Heart left ventricle (tissue), 16 donors: ENCODE data around the gene NSMF. TPM values are rescaled to one million over a fixed set of nuclear protein-coding genes. Genes with fewer than 3 reads are reported as not detected.

ENCODE experiments used
- ATAC-seq, 4 donors: fragments of 200-7000 bp; cut with Tn5 transposase; one replicate each; pipeline ENCODE4 v1.9.1; 2020 to 2022; ENCODE audit warnings: moderate library complexity in 4 of 4, mild to moderate bottlenecking in 3 of 4, moderate number of reproducible peaks in 1 of 4
- DNase-seq, 5 donors: peaks; one replicate each; pipeline ENCODE4 v3.0.0-alpha.2; 2020
- H3K27ac ChIP-seq, 12 donors: fragments of 200-600 bp; sonication (generic) in 4 of 12; one replicate each; pipeline versions ENCODE4 v1.5.0 to v1.8.0; 2016 to 2022; ENCODE audit warnings: mild to moderate bottlenecking in 2 of 12
- H3K27me3 ChIP-seq, 9 donors: fragments of 200-600 bp; sonication (generic) in 2 of 9; one replicate each; pipeline versions ENCODE4 v1.5.1 to v1.8.0; 2016 to 2022; ENCODE audit warnings: mild to moderate bottlenecking in 3 of 9
- H3K36me3 ChIP-seq, 9 donors: fragments of 200-600 bp; sonication (generic) in 2 of 9; one replicate each; pipeline versions ENCODE4 v1.5.0 to v1.8.0; 2018 to 2022; ENCODE audit warnings: mild to moderate bottlenecking in 2 of 9
- H3K4me1 ChIP-seq, 12 donors: fragments of 200-600 bp; sonication (generic) in 4 of 12; one replicate each; pipeline versions ENCODE4 v1.5.0 to v1.8.0; 2016 to 2022; ENCODE audit warnings: mild to moderate bottlenecking in 3 of 12
- H3K4me3 ChIP-seq, 12 donors: fragments of 200-600 bp; sonication (generic) in 4 of 12; one replicate each; pipeline versions ENCODE4 v1.5.0 to v1.8.0; 2017 to 2022; ENCODE audit warnings: mild to moderate bottlenecking in 9 of 12, moderate library complexity in 4 of 12
- H3K9me3 ChIP-seq, 12 donors: fragments of 200-600 bp; sonication (generic) in 4 of 12; one replicate each; pipeline versions ENCODE4 v1.5.0 to v1.8.0; 2016 to 2022; ENCODE audit warnings: mild to moderate bottlenecking in 1 of 12
- CTCF ChIP-seq, 12 donors: fragments of 200-600 bp; sonication (generic) in 4 of 12; IDR thresholded peaks; one replicate each; pipeline versions ENCODE4 v1.5.0 to v1.8.0; 2018 to 2022; ENCODE audit warnings: antibody characterized with exemption in 12 of 12, mild to moderate bottlenecking in 5 of 12
- POLR2A ChIP-seq, 2 donors: fragments of 450-650 bp; IDR thresholded peaks; one replicate each; pipeline ENCODE4 v1.6.1; 2017; ENCODE audit warnings: antibody characterized with exemption in 2 of 2, mild to moderate bottlenecking in 2 of 2, moderate library complexity in 2 of 2
- WGBS, 4 donors: extraction: QIAGEN DNeasy Blood & Tissue Kit in 2 of 4; methylation state at CpG; one replicate each; pipeline versions ENCODE4 v1.1.5 to v1.1.7; 2013 to 2018; 5-methylcytosine and 5-hydroxymethylcytosine counted together
- intact Hi-C, 10 donors: fragments of 100-400 bp; cut with DNase I; formaldehyde crosslinking; loops; one replicate each; pipeline versions ENCODE4 v1.11.1 to v1.14.2; 2022
- polyA plus RNA-seq, 2 donors: library from polyadenylated mRNA; stranded (reverse); fragments of 200-250 nt; gene quantifications; one replicate each; pipeline ENCODE4 v1.2.3, GENCODE V29; 2013
- total RNA-seq, 9 donors: library from RNA; depleted of rRNA in 2 of 9; stranded (reverse); fragments of >200 nt in 2 of 9; fragmentation: NEBNext Ultra II Directional in 3 of 9; extraction: Animal tissue kit (Norgen Biotek cat#: 25700) in 3 of 9; gene quantifications; one replicate each; pipeline versions ENCODE4 v1.1.0 to v1.2.4, GENCODE V29; 2016 to 2023
- donor health status: ischemic (EF 13 %, LVEDD 7.1; RV severe dilation, severe dysfunction).
- donor health status: healthy with polysubstance abuse.
- donor health status: DM: no; HTN: yes; CAD: no.
- donor health status: DM: no; HTN: no; CAD: no.
- donor health status: ischemic (EF 25% LVEDD 6.9; RV normal size, moderate dysfunction).
- donor health status: ischemic (EF 25% LVEDD 5.7; RV mildly dilated, moderate dysfunction).
- donor health status: healthy.
- donor health status: DM: yes; HTN: yes; CAD: no.
- donor health status: ischemic (EF 35%, LVEDD 5.7; RV mildly dilated, moderate dysfunction).
- donor health status: nonischemic (EF 11% LVEDD 7.7; RV severe dilation, severe dysfunction).
- donor health status: DM: yes; HTN: yes; CAD: no.
- donor health status: PGD.
- donor health status: ischemic (EF 29% LVEDD 5.4; RV normal size, mild dysfunction).
- donor health status: nonischemic (EF 23%, LVEDD 6.1; RV moderate dilation, normal function).

The NSMF gene
- total and polyA plus RNA-seq, 11 donors, result 7.5 to 22.1 (median 13.4) TPM

- no peak overlapping the region for H3K4me3 ChIP-seq
- TF ChIP-seq POLR2A (IDR thresholded peaks at IDR 0.05) (no peak), CTCF (IDR thresholded peaks at IDR 0.05) (no peak)
- peak in 1 of 5 donors; percentile 20 for DNase-seq
- H3K36me3 ChIP-seq, result peaks cover 0 to 5% (median 0%) of the 10 kb centered on the region in 9 donors
- ATAC-seq, result no peak
- H3K9me3 ChIP-seq, result no peaks in the 10 kb centered on the region
- H3K27me3 ChIP-seq, result no peaks in the 10 kb centered on the region
- intact Hi-C loops, result no loop called here
- 78 to 83% (median 78%) methylated on average over 38 to 41 of the region's 41 CpGs for WGBS, 4 donors
- no peak overlapping the region for H3K27ac ChIP-seq
- H3K4me1 ChIP-seq, result peaks cover 0 to 3% (median 0%) of the 10 kb centered on the region in 12 donors
Measured at GRCh38 chr9:137487454-137488326, 28.6 kb upstream of the NSMF start.

- peak in 1 of 5 donors; percentile 20 for DNase-seq
- Histone ChIP-seq H3K4me1 (peaks cover 0 to 10% (median 0%) of the 10 kb centered on the region in 12 donors), H3K4me3 (no peak overlapping the region), H3K27ac (no peak overlapping the region), H3K27me3 (no peaks in the 10 kb centered on the region), H3K9me3 (no peaks in the 10 kb centered on the region), H3K36me3 (peaks cover 0 to 5% (median 0%) of the 10 kb centered on the region in 9 donors)
- 81 to 87% (median 83%) methylated on average over 20 to 35 of the region's 35 CpGs for WGBS, 4 donors
- no peak for ATAC-seq
- no peak for TF ChIP-seq POLR2A (IDR thresholded peaks at IDR 0.05)
- TF ChIP-seq CTCF (IDR thresholded peaks at IDR 0.05), result no peak
- intact Hi-C loops, result no loop called here
Measured at GRCh38 chr9:137486545-137487453, 27.7 kb upstream of the NSMF start.

GRCh38 chr9:137486141-137486490, 27.0 kb upstream of the NSMF start:
- Histone ChIP-seq H3K4me1 (peaks cover 0 to 15% (median 0%) of the 10 kb centered on the region in 12 donors), H3K27ac (no peak overlapping the region), H3K27me3 (no peaks in the 10 kb centered on the region), H3K36me3 (peaks cover 0 to 5% (median 0%) of the 10 kb centered on the region in 9 donors), H3K4me3 (no peak overlapping the region), H3K9me3 (no peaks in the 10 kb centered on the region)
- ATAC-seq (no peak), DNase-seq (no peak)
- TF ChIP-seq CTCF (IDR thresholded peaks at IDR 0.05) (no peak), POLR2A (IDR thresholded peaks at IDR 0.05) (no peak)
- 89 to 93% (median 91%) methylated on average over 14 to 15 of the region's 15 CpGs for WGBS, 4 donors
- intact Hi-C loops, result no loop called here
